Measurements from ENCODE around the gene FAM3A. TPM values are rescaled to one million over a fixed set of nuclear protein-coding genes. Genes with fewer than 3 reads are reported as not detected.
A peak's percentile ranks its signal among the peaks of the same experiment; 100 is the strongest.

The FAM3A gene
- total RNA-seq, 2 experiments from 2014 or later = 16.4 to 21.9 TPM

GRCh38 chrX:154515090-154515965 lies 704 bp downstream of the FAM3A start:
- Histone ChIP-seq H3K4me3 (ENCODE audit: low read depth, low read length, poor library complexity, severe bottlenecking) (peak overlapping the region; percentile 91), H3K27ac (ENCODE audit: low read depth, low read length, poor library complexity, severe bottlenecking) (no peak overlapping the region), H2AFZ (ENCODE audit: low read length) (peak overlapping the region; percentile 54; the same call in 1 of the 2 replicates), H4K20me1 (ENCODE audit: insufficient read depth, low read length) (no peaks in the 10 kb centered on the region), H3K79me2 (ENCODE audit: insufficient read depth, low read depth, low read length) (no peaks in the 10 kb centered on the region), H3K9me2 (ENCODE audit: insufficient read depth, low read length) (no peaks in the 10 kb centered on the region), H3K9me3 (ENCODE audit: low read length) (no peaks in the 10 kb centered on the region), H3K4me2 (ENCODE audit: low read length) (peak overlapping the region; percentile 93), H3K36me3 (ENCODE audit: insufficient read depth, low read length) (no peaks in the 10 kb centered on the region), H3K4me1 (ENCODE audit: insufficient read depth, low read length, poor library complexity, severe bottlenecking) (peaks cover 13% of the 10 kb centered on the region)
- no TSS peak for BruUV-seq (replicated peaks)
- intact Hi-C loops (cut with micrococcal nuclease; ENCODE audit: unreplicated experiment) = loop anchor here (5.0 kb wide), 1 partner anchor 38 kb away; the partner anchor contains the start of gene LAGE3
- ChIA-PET CTCF (ENCODE audit: unreplicated experiment) (interaction anchor here (0.9 kb wide), 1 partner anchor 15 kb away, joined by 3 read pairs; no protein-coding TSS in a partner anchor), POLR2A (interaction anchor here (0.7 to 1.0 kb wide), 2 partner anchors 86 to 592 kb away, joined by 3 read pairs; partner anchors contain the start of gene ATP6AP1)
- TF ChIP-seq EZH2phosphoT487 (IDR thresholded peaks at IDR 0.05; ENCODE audit: borderline replicate concordance, low read depth, low read length) = no peak
- TF ChIP-seq CTCF (conservative IDR thresholded peaks at IDR 0.05; ENCODE audit: low read length) = no peak
- DNase-seq (ENCODE audit: low spot score) = peak; percentile 14

DNA sequence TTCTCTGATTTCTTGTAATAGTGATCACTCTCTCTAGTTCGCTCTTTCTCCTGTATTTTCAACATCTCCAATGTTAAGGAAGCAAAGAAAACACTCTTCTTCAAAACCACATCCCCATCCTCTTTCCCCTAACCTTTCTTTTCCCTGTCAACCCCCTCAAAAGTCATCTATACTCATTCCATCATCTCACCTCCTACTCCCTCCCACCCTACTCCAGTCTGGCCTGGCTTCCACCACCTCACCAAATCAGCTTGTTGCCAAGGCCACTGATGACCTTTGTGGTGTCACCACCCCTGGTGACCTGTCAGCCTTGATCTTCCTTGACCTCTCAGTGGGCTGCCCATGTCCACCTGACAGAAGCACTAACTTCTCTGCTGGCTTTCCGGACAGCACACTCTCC lies 2.3 kb downstream of the FAM3A start:
- no peak for DNase-seq (ENCODE audit: low spot score)
- H3K79me2 ChIP-seq (ENCODE audit: insufficient read depth, low read depth, low read length) = no peaks in the 10 kb centered on the region
- no peaks in the 10 kb centered on the region for H3K9me2 ChIP-seq (ENCODE audit: insufficient read depth, low read length)
- ChIA-PET POLR2A (no interaction called here), CTCF (ENCODE audit: unreplicated experiment) (interaction anchor here (0.5 kb wide), 1 partner anchor 27 kb away, joined by 3 read pairs; no protein-coding TSS in a partner anchor)
- no peak overlapping the region for H3K4me2 ChIP-seq (ENCODE audit: low read length)
- no peaks in the 10 kb centered on the region for H3K9me3 ChIP-seq (ENCODE audit: low read length)
- no peak overlapping the region for H3K4me3 ChIP-seq (ENCODE audit: low read depth, low read length, poor library complexity, severe bottlenecking)
- intact Hi-C loops (cut with micrococcal nuclease; ENCODE audit: unreplicated experiment) = no loop called here
- H2AFZ ChIP-seq (ENCODE audit: low read length) = no peak overlapping the region
- BruUV-seq (replicated peaks) = no TSS peak
- no peaks in the 10 kb centered on the region for H4K20me1 ChIP-seq (ENCODE audit: insufficient read depth, low read length)
- H3K27ac ChIP-seq (ENCODE audit: low read depth, low read length, poor library complexity, severe bottlenecking) = no peak overlapping the region
- H3K4me1 ChIP-seq (ENCODE audit: insufficient read depth, low read length, poor library complexity, severe bottlenecking) = peaks cover 13% of the 10 kb centered on the region
- H3K36me3 ChIP-seq (ENCODE audit: insufficient read depth, low read length) = peaks cover 9% of the 10 kb centered on the region
- TF ChIP-seq EZH2phosphoT487 (IDR thresholded peaks at IDR 0.05; ENCODE audit: borderline replicate concordance, low read depth, low read length) = no peak

DNA sequence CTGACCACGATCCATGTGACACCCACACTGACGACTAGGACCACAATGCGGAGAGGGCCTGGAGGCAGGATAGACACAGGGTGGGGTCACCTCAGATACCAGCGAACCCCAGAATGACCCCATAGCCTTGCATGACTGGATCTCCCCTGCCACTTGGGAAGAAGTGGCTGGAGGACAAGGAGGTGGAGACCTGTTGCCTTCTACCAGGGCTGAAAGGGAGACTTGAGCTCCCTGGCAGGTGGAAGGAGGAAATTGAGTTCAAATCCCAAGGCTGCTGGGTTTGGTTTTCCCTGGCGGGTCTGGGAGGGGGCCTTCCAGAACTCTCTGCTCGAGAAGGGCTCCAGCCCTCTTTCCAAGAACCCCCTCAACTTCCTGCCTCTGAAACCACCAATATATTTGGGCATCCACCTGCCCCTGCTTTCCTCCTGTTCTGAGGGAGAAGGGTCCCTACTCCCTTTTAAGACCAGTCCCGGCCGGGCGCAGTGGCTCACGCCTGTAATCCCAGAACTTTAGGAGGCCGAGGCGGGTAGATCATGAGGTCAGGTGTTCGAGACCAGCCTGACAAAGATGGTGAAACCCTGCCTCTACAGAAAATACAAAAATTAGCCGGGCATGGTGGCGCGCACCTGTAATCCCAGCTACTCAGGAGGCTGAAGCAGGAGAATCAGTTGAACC lies 3.0 kb downstream of the FAM3A start:
- no peaks in the 10 kb centered on the region for H4K20me1 ChIP-seq (ENCODE audit: insufficient read depth, low read length)
- TF ChIP-seq EZH2phosphoT487 (IDR thresholded peaks at IDR 0.05; ENCODE audit: borderline replicate concordance, low read depth, low read length) (no peak), CTCF (conservative IDR thresholded peaks at IDR 0.05; ENCODE audit: low read length) (no peak)
- no peaks in the 10 kb centered on the region for H3K79me2 ChIP-seq (ENCODE audit: insufficient read depth, low read depth, low read length)
- intact Hi-C loops (cut with micrococcal nuclease; ENCODE audit: unreplicated experiment) = no loop called here
- no peaks in the 10 kb centered on the region for H3K9me3 ChIP-seq (ENCODE audit: low read length)
- DNase-seq (ENCODE audit: low spot score) = no peak
- no peak overlapping the region for H3K4me2 ChIP-seq (ENCODE audit: low read length)
- BruUV-seq (replicated peaks) = no TSS peak
- CTCF ChIA-PET (ENCODE audit: unreplicated experiment) = interaction anchor here (0.5 kb wide), 1 partner anchor 26 kb away, joined by 3 read pairs; no protein-coding TSS in a partner anchor
- H3K27ac ChIP-seq (ENCODE audit: low read depth, low read length, poor library complexity, severe bottlenecking) = no peak overlapping the region
- H3K9me2 ChIP-seq (ENCODE audit: insufficient read depth, low read length) = no peaks in the 10 kb centered on the region
- POLR2A ChIA-PET = no interaction called here
- H2AFZ ChIP-seq (ENCODE audit: low read length) = no peak overlapping the region
- no peak overlapping the region for H3K4me3 ChIP-seq (ENCODE audit: low read depth, low read length, poor library complexity, severe bottlenecking)
- H3K36me3 ChIP-seq (ENCODE audit: insufficient read depth, low read length) = peaks cover 9% of the 10 kb centered on the region
- peaks cover 13% of the 10 kb centered on the region for H3K4me1 ChIP-seq (ENCODE audit: insufficient read depth, low read length, poor library complexity, severe bottlenecking)
